ENCODE results near the gene TNFSF11. TPM values are rescaled to one million over a fixed set of nuclear protein-coding genes. Genes with fewer than 3 reads are reported as not detected.
"Not testable (repeated sequence)": the region's sequence is repeated elsewhere in the genome, so short reads cannot be mapped to it uniquely, and the experiment has no call there.

The TNFSF11 gene
- total and polyA plus RNA-seq, 12 donors: not detected

DNA sequence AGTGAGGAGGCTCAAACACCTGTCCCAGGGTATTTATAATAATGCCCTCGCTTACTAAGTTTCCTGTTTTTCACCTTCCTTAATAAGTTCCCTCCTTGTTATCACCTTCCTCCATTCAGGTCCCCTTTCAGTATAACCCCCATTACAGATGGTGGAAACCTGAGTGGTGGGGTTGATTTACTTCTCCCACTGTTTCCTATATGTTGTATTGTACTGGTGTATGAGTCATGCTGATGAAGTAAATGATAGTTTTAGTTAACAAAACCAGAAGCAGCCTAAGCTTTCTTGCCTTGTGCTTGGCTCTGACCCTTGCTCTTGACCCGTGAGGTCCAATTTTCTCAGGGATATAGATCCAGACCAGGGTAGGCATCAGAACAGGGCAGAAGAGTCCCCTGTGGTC is 22.3 kb upstream of the TNFSF11 start:
- no peak for TF ChIP-seq CTCF (IDR thresholded peaks at IDR 0.05)

GRCh38 chr13:42553098-42554046 is 20.6 kb upstream of the TNFSF11 start:
- WGBS, 2 donors: 74 to 78% methylated on average over 3 of the region's 3 CpGs
- intact Hi-C loops (cut with DNase I): no loop called here
- no peak overlapping the region for H3K4me3 ChIP-seq

More for the DNA sequence above, 22.3 kb upstream of the TNFSF11 start:
- ATAC-seq (no peak), DNase-seq (no peak)
- intact Hi-C loops (cut with DNase I): no loop called here
- Histone ChIP-seq H3K36me3 (no peaks in the 10 kb centered on the region), H3K27me3 (peaks cover 0 to 17% (median 15%) of the 10 kb centered on the region in 7 donors), H3K27ac (no peak overlapping the region), H3K9me3 (no peaks in the 10 kb centered on the region), H3K4me1 (no peaks in the 10 kb centered on the region), H3K4me3 (no peak overlapping the region)
- WGBS, 2 donors: 76 to 87% methylated on average over 2 of the region's 2 CpGs

DNA sequence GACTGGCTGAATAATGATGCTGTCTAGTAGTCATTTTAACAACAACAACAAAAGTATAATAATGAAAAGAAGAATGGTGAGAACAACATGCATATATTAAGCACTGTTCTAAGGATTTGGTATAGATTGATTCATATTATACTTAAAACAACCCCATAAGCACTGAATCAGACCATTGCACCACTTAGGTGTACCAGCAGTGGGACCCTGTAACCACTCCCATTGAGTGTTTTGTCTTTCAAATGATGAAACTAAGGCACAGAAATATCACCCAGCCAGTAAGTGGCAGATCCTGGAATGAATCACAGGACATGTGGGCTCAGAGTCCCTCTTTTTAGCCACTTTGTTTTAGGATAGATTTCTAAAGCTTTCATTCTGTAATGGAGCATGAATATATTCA is 14.9 kb upstream of the TNFSF11 start:
- no peak overlapping the region for H3K27ac ChIP-seq
- H3K27me3 ChIP-seq: peaks cover 0 to 2% (median 0%) of the 10 kb centered on the region in 7 donors
- no peaks in the 10 kb centered on the region for H3K36me3 ChIP-seq
- DNase-seq (no peak), ATAC-seq (no peak)
- H3K4me1 ChIP-seq: no peaks in the 10 kb centered on the region
- intact Hi-C loops (cut with DNase I): no loop called here
- no peak overlapping the region for H3K4me3 ChIP-seq
- TF ChIP-seq CTCF (IDR thresholded peaks at IDR 0.05): no peak
- H3K9me3 ChIP-seq: peaks cover 0 to 12% (median 0%) of the 10 kb centered on the region in 11 donors

More at GRCh38 chr13:42553098-42554046, 20.6 kb upstream of the TNFSF11 start:
- H3K4me1 ChIP-seq: no peaks in the 10 kb centered on the region
- H3K27me3 ChIP-seq: peaks cover 0 to 17% (median 15%) of the 10 kb centered on the region in 7 donors
- ATAC-seq (no peak), DNase-seq (no peak)
- no peaks in the 10 kb centered on the region for H3K36me3 ChIP-seq
- H3K27ac ChIP-seq: no peak overlapping the region
- no peak for TF ChIP-seq CTCF (IDR thresholded peaks at IDR 0.05)
- no peaks in the 10 kb centered on the region for H3K9me3 ChIP-seq

GRCh38 chr13:42559573-42560218 is 14.3 kb upstream of the TNFSF11 start:
- H3K27me3 ChIP-seq; H3K27ac ChIP-seq; H3K4me1 ChIP-seq; intact Hi-C loops (cut with DNase I); H3K36me3 ChIP-seq; ATAC-seq; DNase-seq; H3K4me3 ChIP-seq: not testable (repeated sequence)
- WGBS, 2 donors: 92 to 96% methylated on average over 31 to 36 of the region's 36 CpGs
- peaks cover 0 to 17% (median 0%) of the 10 kb centered on the region in 11 donors for H3K9me3 ChIP-seq

- peaks cover 0 to 17% (median 0%) of the 10 kb centered on the region in 11 donors for H3K9me3 ChIP-seq
- H3K27me3 ChIP-seq; H3K36me3 ChIP-seq; ATAC-seq; H3K27ac ChIP-seq; H3K4me3 ChIP-seq; DNase-seq; H3K4me1 ChIP-seq; intact Hi-C loops (cut with DNase I): not testable (repeated sequence)
- WGBS, 2 donors: 71 to 84% methylated on average over 6 of the region's 6 CpGs
These were observed 13.6 kb upstream of the TNFSF11 start for GRCh38 chr13:42560320-42560719.

Measured in heart right ventricle (tissue), 16 donors.